GM12891 (cell line): ENCODE results near the gene SEPTIN12.

Experiments used
- DNase-seq: peaks from one replicate; pipeline ENCODE4 v3.0.0; 2011; ENCODE audit warnings: low spot score; ENCODE audit not compliant: insufficient read length
- FAIRE-seq: peaks from 2 replicates; lab custom pipeline; 2011; peaks lifted over from hg19 to GRCh38; lab: Jason Lieb, UNC
- PAX5 ChIP-seq: IDR thresholded peaks from 2 replicates; pipeline ENCODE4 v1.6.1; 2011; ENCODE audit warnings: low read length, moderate library complexity, mild to moderate bottlenecking; ENCODE audit not compliant: insufficient read depth, severe bottlenecking
- POLR2A ChIP-seq: IDR thresholded peaks from 2 replicates; pipeline ENCODE4 v1.6.1; 2011; ENCODE audit warnings: low read depth, low read length, control low read depth
- POLR2AphosphoS5 ChIP-seq: IDR thresholded peaks from 2 replicates; pipeline ENCODE4 v1.6.1; 2011; ENCODE audit warnings: low read depth, low read length, control low read depth
- POU2F2 ChIP-seq: IDR thresholded peaks from 2 replicates; pipeline ENCODE4 v1.6.1; 2011; ENCODE audit warnings: low read depth, mild to moderate bottlenecking, control low read depth, low read length, moderate library complexity
- SPI1 ChIP-seq: IDR thresholded peaks from 2 replicates; pipeline ENCODE4 v1.6.1; 2011; ENCODE audit warnings: low read depth, low read length, control low read depth
- TAF1 ChIP-seq: IDR thresholded peaks from 2 replicates; pipeline ENCODE4 v1.6.1; 2011; ENCODE audit warnings: low read depth, low read length, control low read depth

The SEPTIN12 gene

GRCh38 chr16:4771646-4772045 lies 16.5 kb downstream of the SEPTIN12 start:
- TF ChIP-seq TAF1 (no peak), POU2F2 (no peak), POLR2A (no peak), SPI1 (no peak), POLR2AphosphoS5 (no peak), PAX5 (no peak)
- no peak for FAIRE-seq
- no peak for DNase-seq

DNA sequence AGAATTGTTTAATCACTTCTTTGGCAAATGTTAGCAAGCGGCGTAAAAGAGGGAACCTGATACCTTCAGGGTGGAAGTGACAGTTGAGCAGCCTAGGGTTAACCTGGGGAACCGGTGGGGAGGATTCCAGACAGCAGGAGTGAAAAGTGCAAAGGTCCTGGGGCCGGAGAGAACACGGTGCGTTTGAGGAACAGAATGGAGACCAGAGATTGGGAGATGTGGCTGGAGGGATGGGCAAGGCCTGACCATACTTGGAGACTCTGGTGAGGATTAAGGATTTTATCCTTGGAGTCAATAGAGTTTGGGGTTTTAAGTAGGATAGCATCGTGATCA lies 18.9 kb downstream of the SEPTIN12 start:
- no peak for FAIRE-seq
- DNase-seq, result no peak
- TF ChIP-seq SPI1 (no peak), POLR2A (no peak), POU2F2 (no peak), PAX5 (no peak), POLR2AphosphoS5 (no peak), TAF1 (no peak)

GRCh38 chr16:4768549-4769305 lies 19.4 kb downstream of the SEPTIN12 start:
- DNase-seq (peak; percentile 77), FAIRE-seq (peak; percentile 95)
- TF ChIP-seq PAX5 (no peak), POU2F2 (no peak), TAF1 (no peak), POLR2A (peak; percentile 62; the same call in 1 of the 2 replicates), POLR2AphosphoS5 (peak; percentile 57; the same call in 1 of the 2 replicates), SPI1 (no peak)

DNA sequence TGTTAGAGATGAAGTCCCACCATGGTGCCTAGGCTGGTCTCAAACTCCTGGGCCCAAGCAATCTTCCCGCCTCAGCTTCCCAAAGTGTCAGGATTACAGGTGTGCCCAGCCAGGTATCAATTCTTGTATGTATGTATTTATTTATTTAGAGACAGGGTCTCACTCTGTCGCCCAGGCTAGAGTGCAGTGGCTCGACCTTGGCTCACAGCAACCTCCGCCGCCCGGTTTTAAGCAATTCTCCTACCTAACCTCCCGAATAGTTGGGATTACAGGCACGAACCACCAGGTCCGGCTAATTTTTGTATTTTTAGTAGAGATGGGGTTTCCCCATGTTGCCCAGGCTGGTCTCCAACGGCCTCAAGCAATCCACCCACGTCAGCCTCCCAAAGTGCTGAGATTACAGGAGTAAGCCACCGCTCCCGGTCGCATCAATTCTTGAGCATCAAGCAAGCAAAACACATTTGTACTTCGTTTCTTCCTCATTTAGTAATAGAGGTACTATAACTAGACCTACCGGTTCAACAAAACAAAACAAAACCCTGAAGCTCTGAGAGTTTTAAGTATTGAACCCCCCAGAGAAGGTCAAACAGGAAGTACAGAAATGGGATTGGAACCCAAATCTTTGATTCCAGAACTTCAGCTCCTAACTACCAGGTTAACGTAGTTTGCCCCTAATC lies 20.1 kb downstream of the SEPTIN12 start:
- no peak for FAIRE-seq
- TF ChIP-seq POLR2A, result no peak
- no peak for TF ChIP-seq POLR2AphosphoS5
- no peak for TF ChIP-seq PAX5
- TF ChIP-seq POU2F2, result no peak
- no peak for TF ChIP-seq SPI1
- no peak for TF ChIP-seq TAF1
- DNase-seq, result no peak

DNA sequence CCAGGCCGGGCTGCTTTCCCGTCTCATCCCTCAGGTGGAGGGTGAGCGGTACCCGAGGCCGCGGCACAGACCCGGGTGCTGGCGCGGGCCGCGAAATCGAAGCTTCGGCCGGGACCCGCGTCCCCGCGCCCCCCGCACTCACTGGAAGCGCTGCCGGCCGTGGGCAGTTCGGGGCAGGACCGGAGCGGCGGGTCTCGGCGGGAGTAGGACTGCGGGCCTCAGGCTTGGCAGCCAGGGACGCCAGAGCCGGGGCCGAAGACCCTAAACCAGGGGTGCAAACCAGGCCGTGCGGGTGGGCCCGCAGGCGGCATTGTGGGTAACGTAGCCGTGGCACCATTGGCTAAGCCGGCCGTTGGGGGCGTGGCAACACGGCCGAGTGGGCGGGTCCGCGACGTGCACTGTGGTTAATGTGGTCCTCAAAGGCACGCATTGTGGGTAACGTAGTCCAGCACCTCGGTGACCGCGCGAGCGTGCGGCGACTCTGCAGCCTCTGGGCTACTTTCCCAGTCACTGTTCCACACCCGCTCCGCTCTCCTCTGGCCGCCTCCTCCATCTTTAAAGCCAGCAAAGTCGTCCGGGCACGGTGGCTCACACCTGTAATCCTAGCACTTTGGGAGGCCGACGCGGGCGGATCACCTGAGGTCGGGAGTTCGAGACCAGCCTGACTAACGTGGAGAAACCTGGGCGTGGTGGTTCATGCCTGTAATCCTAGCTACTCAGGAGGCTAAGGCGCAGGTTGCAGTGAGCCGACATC lies 21.1 kb downstream of the SEPTIN12 start, which contains the start of gene ZNF500:
Gene ZNF500, minus strand, starts transcription at position 288 of the 754 bp plus-strand sequence. CDS start 1,184 bp downstream, outside the sequence.
- DNase-seq (peak; percentile 94), FAIRE-seq (peak; percentile 100)
- TF ChIP-seq POLR2A (peak; percentile 58), POU2F2 (peak; percentile 71; the same call in 1 of the 2 replicates), TAF1 (0 out of 2 replicates have a peak, but pooled peaks have one; percentile 14), POLR2AphosphoS5 (peak; percentile 39), PAX5 (no peak)

DNA sequence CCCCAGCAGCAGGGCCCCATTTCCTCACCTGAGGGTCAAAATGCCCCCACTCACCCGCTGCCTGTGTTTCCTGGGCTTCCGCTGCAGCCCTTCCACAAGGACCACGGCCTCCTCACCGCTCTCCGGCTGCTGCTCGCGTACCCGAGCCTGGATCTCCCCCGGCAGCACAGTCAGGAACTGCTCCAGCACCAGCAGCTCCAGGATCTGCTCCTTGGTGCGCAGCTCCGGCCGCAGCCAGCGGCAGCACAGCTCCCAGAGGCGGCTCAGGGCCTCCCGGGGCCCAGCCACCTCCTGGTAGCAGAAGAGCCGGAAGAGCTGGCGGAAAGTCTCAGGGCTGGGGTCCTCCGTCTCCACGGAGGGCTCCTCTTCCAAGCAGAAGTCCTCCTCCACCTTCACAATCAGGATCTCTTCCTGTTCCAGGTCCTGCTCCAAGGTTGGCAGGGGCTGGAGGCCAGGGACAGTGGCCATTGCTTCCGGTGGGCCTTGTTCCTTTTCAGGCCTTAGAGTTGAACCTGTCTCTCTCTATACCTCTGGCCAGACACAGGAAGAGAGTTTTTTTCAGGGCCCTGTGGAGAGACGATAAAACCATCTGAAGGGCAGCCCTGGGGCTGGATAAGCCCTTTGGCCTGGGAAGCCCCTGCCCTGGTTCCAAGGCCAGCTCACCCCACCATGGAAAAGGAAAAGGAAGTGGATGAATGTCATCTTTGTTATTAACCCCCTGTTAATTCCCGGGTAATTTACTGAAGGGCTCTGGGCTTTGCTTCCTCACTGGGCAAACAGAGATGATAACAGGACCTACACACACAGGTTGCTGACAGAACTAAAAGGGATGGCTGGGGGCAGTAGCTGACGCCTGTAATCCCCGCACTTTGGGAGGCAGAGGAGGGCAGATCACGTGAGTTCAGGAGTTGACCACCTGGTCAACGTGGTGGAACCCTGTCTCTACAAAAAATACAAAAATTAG lies 22.4 kb downstream of the SEPTIN12 start:
- no peak for DNase-seq
- TF ChIP-seq PAX5 (no peak), POU2F2 (no peak), TAF1 (no peak), POLR2AphosphoS5 (no peak), SPI1 (no peak)
- no peak for FAIRE-seq

DNA sequence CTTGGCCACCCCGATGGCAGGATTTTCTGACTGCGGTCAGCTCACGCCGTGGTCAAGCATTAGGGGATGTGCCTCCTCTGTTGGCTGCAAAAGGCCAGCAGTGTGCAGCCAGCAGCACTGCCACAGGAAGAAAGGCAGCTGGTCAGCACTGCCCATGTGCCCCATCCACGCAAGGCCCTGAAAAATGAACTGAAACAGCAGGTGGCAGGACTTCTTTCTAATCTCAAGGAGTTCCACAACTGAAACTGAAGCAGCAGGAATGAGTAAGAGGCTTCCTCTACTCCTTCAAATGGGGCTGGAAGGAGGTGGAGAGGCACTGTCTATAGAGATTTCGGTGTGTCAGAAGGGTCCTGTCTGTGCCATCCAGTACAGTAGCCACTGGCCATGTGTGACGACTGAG lies 24.4 kb downstream of the SEPTIN12 start:
- no peak for DNase-seq
- TF ChIP-seq SPI1 (no peak), PAX5 (no peak), POLR2A (no peak)
- no peak for FAIRE-seq

DNA sequence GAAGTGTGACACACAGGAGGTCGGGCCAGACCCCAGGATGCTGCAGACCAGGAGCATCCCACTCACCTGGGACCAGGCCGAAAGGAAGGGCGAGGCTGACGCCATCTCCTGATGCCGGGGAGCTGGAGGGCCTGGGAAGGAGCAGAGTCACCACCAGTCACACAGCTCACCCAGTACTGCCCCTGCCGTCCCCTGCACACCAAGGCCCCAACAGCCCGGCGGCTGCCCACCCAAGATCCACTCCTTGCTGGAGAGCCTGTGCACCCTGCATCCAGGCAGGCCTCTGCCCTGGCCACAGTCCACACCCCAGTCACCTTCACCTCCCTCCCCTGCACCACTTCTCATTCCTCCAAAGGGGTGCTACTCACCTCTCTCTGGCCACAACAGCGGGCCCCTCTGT lies 25.9 kb downstream of the SEPTIN12 start:
- TF ChIP-seq POLR2A (no peak), PAX5 (no peak), POU2F2 (no peak), POLR2AphosphoS5 (no peak), SPI1 (no peak), TAF1 (no peak)
- FAIRE-seq, result no peak
- no peak for DNase-seq
